ENCODE data around the gene PTGES2. TPM values are rescaled to one million over a fixed set of nuclear protein-coding genes. Genes with fewer than 3 reads are reported as not detected.

The PTGES2 gene
- total and polyA plus RNA-seq, 2 experiments from 2014 or later = 59.7 to 124 TPM

- TF ChIP-seq ETS1 (IDR thresholded peaks at IDR 0.05) = no peak
Measured at GRCh38 chr9:128145536-128145935, 18.0 kb upstream of the PTGES2 start (continued).

GRCh38 chr9:128144239-128145181 lies 17.0 kb upstream of the PTGES2 start:
- H3K27ac Mint-ChIP-seq = no peak overlapping the region
- Histone ChIP-seq H4K20me1 (replicated peaks; ENCODE audit: insufficient read depth) (no peaks in the 10 kb centered on the region), H3K27ac (ENCODE audit: low read depth) (no peak overlapping the region), H3K4me3 (no peak overlapping the region), H3K4me1 (ENCODE audit: insufficient read depth) (no peaks in the 10 kb centered on the region), H3K27me3 (ENCODE audit: insufficient read depth) (no peaks in the 10 kb centered on the region), H3K79me2 (replicated peaks; ENCODE audit: insufficient read depth) (no peaks in the 10 kb centered on the region), H2AFZ (no peak overlapping the region), H3F3A (replicated peaks; ENCODE audit: low read depth) (no peaks in the 10 kb centered on the region), H3K4me2 (no peak overlapping the region), H3K36me3 (ENCODE audit: insufficient read depth) (no peaks in the 10 kb centered on the region), H3K9me2 (ENCODE audit: insufficient read depth) (no peaks in the 10 kb centered on the region)
- H3K4me3 Mint-ChIP-seq = no peak overlapping the region
- H3K4me1 Mint-ChIP-seq = no peaks in the 10 kb centered on the region; the same call in 2 of the 3 replicates
- no peak for ATAC-seq
- H3K27me3 Mint-ChIP-seq (ENCODE audit: insufficient read depth, low read depth, poor library complexity) = peaks cover 8% of the 10 kb centered on the region
- H3K9me3 Mint-ChIP-seq = no peaks in the 10 kb centered on the region
- no peaks in the 10 kb centered on the region for H3K36me3 Mint-ChIP-seq (ENCODE audit: low read depth)
- no peak for DNase-seq (ENCODE audit: low spot score)
- TF ChIP-seq CREB1 (CRISPR knock-in tag; IDR thresholded peaks at IDR 0.05; ENCODE audit: low read depth) (no peak), EZH2 (IDR thresholded peaks at IDR 0.05; ENCODE audit: low read depth, unreplicated experiment) (no peak), POLR2AphosphoS5 (IDR thresholded peaks at IDR 0.05; ENCODE audit: low read depth) (no peak), CTCF (conservative IDR thresholded peaks at IDR 0.05; ENCODE audit: low read depth in 2 of 2) (no peak), ETS1 (IDR thresholded peaks at IDR 0.05) (no peak), ZNF331 (CRISPR knock-in tag; IDR thresholded peaks at IDR 0.05; ENCODE audit: low read depth) (no peak), JUNB (IDR thresholded peaks at IDR 0.05; ENCODE audit: unreplicated experiment) (no peak), STAT1 (IDR thresholded peaks at IDR 0.05; ENCODE audit: unreplicated experiment) (no peak), ZNF462 (CRISPR knock-in tag; IDR thresholded peaks at IDR 0.05) (no peak), EZH2phosphoT487 (IDR thresholded peaks at IDR 0.05; ENCODE audit: unreplicated experiment) (no peak)

Data from GM23338 (cell line).